ENCODE results near the gene ABCA5. TPM values are rescaled to one million over a fixed set of nuclear protein-coding genes. Genes with fewer than 3 reads are reported as not detected.

ABCA5 gene
- total and polyA plus RNA-seq, 2 donors (not counting 1 experiment from before 2014, with no cell fraction given) = 9.8 to 37.2 TPM

- Histone ChIP-seq H3K27me3 (replicated peaks in 1 of 4; ENCODE audit: control extremely low read depth in 1 of 4, control insufficient read depth in 3 of 4, insufficient read depth in 4 of 4, low read length in 3 of 4) (no peaks in the 10 kb centered on the region), H3K36me3 (replicated peaks in 1 of 2; ENCODE audit: control extremely low read depth in 1 of 2, control insufficient read depth in 1 of 2, extremely low read depth in 1 of 2, insufficient read depth in 2 of 2, low read length in 1 of 2) (no peaks in the 10 kb centered on the region), H3K4me1 (ENCODE audit: control insufficient read depth in 2 of 2, insufficient read depth in 2 of 2, low read length in 2 of 2) (no peaks in the 10 kb centered on the region), H2AFZ (ENCODE audit: insufficient read depth, low read depth, low read length, poor library complexity, severe bottlenecking) (no peak overlapping the region), H3K27ac (ENCODE audit: low read length in 2 of 2) (no peak overlapping the region), H3K79me2 (ENCODE audit: control insufficient read depth, insufficient read depth, low read length) (no peaks in the 10 kb centered on the region), H3K4me3 (ENCODE audit: control extremely low read depth in 1 of 5, extremely low read depth in 1 of 5, insufficient read depth in 1 of 5, low read depth in 2 of 5, low read length in 4 of 5) (no peak overlapping the region), H3K9me3 (ENCODE audit: control extremely low read depth in 1 of 3, control insufficient read depth in 2 of 3, insufficient read depth in 1 of 3, low read length in 2 of 3) (no peaks in the 10 kb centered on the region), H3K9ac (ENCODE audit: low read length) (no peak overlapping the region), H4K20me1 (ENCODE audit: control insufficient read depth, insufficient read depth, low read length, poor library complexity, severe bottlenecking) (no peaks in the 10 kb centered on the region), H3K4me2 (replicated peaks; ENCODE audit: low read depth, low read length, poor library complexity, severe bottlenecking) (no peak overlapping the region)
- 100% methylated on average over 1 of the region's 2 CpGs for whole genome bisulfite sequencing (ENCODE audit: insufficient coverage)
- H3K27me3 Mint-ChIP-seq = no peaks in the 10 kb centered on the region
- H3K9me3 Mint-ChIP-seq (ENCODE audit: insufficient read depth) = no peaks in the 10 kb centered on the region
- no peak overlapping the region for H3K27ac Mint-ChIP-seq
- no peak for DNase-seq
- ChIA-PET CTCF (no interaction called here), POLR2A (interaction anchor here (0.6 kb wide), 1 partner anchor 1585 kb away, joined by 5 read pairs; no protein-coding TSS in a partner anchor)
- intact Hi-C loops (cut with micrococcal nuclease) = no loop called here
- no peaks in the 10 kb centered on the region for H3K4me1 Mint-ChIP-seq
- ATAC-seq (ENCODE audit: low read depth) = no peak
- no peak overlapping the region for H3K4me3 Mint-ChIP-seq
- TF ChIP-seq EZH2 (IDR thresholded peaks at IDR 0.05; ENCODE audit: borderline replicate concordance, insufficient read depth, low read depth, low read length, poor library complexity, severe bottlenecking) = no peak
- no peak for TF ChIP-seq CTCF (IDR thresholded peaks at IDR 0.05)
These were observed 21.8 kb downstream of the ABCA5 start for GRCh38 chr17:69305177-69305576.

- CTCF ChIA-PET = no interaction called here
- Mint-ChIP-seq H3K27me3 (no peaks in the 10 kb centered on the region), H3K4me1 (no peaks in the 10 kb centered on the region), H3K27ac (no peak overlapping the region), H3K9me3 (ENCODE audit: insufficient read depth) (no peaks in the 10 kb centered on the region), H3K4me3 (no peak overlapping the region)
- intact Hi-C loops (cut with micrococcal nuclease) = loop anchor here (5.0 kb wide), 1 partner anchor 35 kb away; no protein-coding TSS in a partner anchor
- Histone ChIP-seq H2AFZ (ENCODE audit: insufficient read depth, low read depth, low read length, poor library complexity, severe bottlenecking) (no peak overlapping the region), H4K20me1 (ENCODE audit: control insufficient read depth, insufficient read depth, low read length, poor library complexity, severe bottlenecking) (no peaks in the 10 kb centered on the region), H3K9me3 (ENCODE audit: control extremely low read depth in 1 of 3, control insufficient read depth in 2 of 3, insufficient read depth in 1 of 3, low read length in 2 of 3) (peaks cover 0 to 5% (median 0%) of the 10 kb centered on the region in 3 donors), H3K27ac (ENCODE audit: low read length in 2 of 2) (no peak overlapping the region), H3K4me2 (replicated peaks; ENCODE audit: low read depth, low read length, poor library complexity, severe bottlenecking) (no peak overlapping the region), H3K9ac (ENCODE audit: low read length) (no peak overlapping the region), H3K79me2 (ENCODE audit: control insufficient read depth, insufficient read depth, low read length) (no peaks in the 10 kb centered on the region), H3K4me3 (ENCODE audit: control extremely low read depth in 1 of 5, extremely low read depth in 1 of 5, insufficient read depth in 1 of 5, low read depth in 2 of 5, low read length in 4 of 5) (no peak overlapping the region), H3K4me1 (ENCODE audit: control insufficient read depth in 2 of 2, insufficient read depth in 2 of 2, low read length in 2 of 2) (no peaks in the 10 kb centered on the region), H3K36me3 (replicated peaks in 1 of 2; ENCODE audit: control extremely low read depth in 1 of 2, control insufficient read depth in 1 of 2, extremely low read depth in 1 of 2, insufficient read depth in 2 of 2, low read length in 1 of 2) (no peaks in the 10 kb centered on the region), H3K27me3 (replicated peaks in 1 of 4; ENCODE audit: control extremely low read depth in 1 of 4, control insufficient read depth in 3 of 4, insufficient read depth in 4 of 4, low read length in 3 of 4) (no peaks in the 10 kb centered on the region)
- no CpG with 5 or more reads among the region's 1 CpG for WGBS (ENCODE audit: insufficient coverage)
- POLR2A ChIA-PET = no interaction called here
- no peak for ATAC-seq (ENCODE audit: low read depth)
- TF ChIP-seq CTCF (IDR thresholded peaks at IDR 0.05) (no peak), EZH2 (IDR thresholded peaks at IDR 0.05; ENCODE audit: borderline replicate concordance, insufficient read depth, low read depth, low read length, poor library complexity, severe bottlenecking) (no peak)
- DNase-seq = no peak
These were observed 24.3 kb downstream of the ABCA5 start for GRCh38 chr17:69302682-69303081.
